HG03095 (cell line): ENCODE measurements around the gene RMDN3.
A peak's percentile ranks its signal among the peaks of the same experiment; 100 is the strongest.

ENCODE experiments used
- ATAC-seq: cut with Tn5 transposase; IDR thresholded peaks from one replicate; pipeline ENCODE4 v1.9.1; 2021; ENCODE audit warnings: moderate library complexity; ENCODE audit not compliant: unreplicated experiment

RMDN3 gene

GRCh38 chr15:40695469-40695890 lies 59.6 kb downstream of the RMDN3 start:
- ATAC-seq, result peak; percentile 35

- ATAC-seq, result peak; percentile 68
Observed at GRCh38 chr15:40694688-40695468, 60.2 kb downstream of the RMDN3 start, which contains the start of gene RAD51. TSS of gene RAD51 (plus strand) at chr15:40695174. CDS start at chr15:40698759, 3,585 bp downstream.

- peak; percentile 3 for ATAC-seq
Observed at GRCh38 chr15:40693904-40694687, 61.0 kb downstream of the RMDN3 start.

DNA sequence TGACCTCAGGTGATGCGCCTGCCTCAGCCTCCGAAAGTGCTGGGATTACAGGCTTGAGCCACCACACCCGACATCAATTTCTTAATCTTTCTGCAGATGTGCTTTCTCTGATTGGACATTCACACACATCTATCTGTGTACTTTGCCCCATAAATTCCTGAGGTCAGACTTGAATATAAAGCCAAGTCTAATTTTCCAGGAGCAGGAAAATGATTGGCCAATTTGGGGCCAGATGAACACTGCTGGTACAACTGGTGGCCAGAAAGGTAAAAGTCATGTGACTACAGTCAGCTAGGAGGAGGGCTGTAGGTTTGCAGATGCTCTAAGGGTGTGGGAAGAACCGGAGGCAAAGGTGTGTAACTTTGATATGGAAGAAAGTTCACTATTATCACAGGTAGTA lies 63.3 kb downstream of the RMDN3 start:
- no peak for ATAC-seq

DNA sequence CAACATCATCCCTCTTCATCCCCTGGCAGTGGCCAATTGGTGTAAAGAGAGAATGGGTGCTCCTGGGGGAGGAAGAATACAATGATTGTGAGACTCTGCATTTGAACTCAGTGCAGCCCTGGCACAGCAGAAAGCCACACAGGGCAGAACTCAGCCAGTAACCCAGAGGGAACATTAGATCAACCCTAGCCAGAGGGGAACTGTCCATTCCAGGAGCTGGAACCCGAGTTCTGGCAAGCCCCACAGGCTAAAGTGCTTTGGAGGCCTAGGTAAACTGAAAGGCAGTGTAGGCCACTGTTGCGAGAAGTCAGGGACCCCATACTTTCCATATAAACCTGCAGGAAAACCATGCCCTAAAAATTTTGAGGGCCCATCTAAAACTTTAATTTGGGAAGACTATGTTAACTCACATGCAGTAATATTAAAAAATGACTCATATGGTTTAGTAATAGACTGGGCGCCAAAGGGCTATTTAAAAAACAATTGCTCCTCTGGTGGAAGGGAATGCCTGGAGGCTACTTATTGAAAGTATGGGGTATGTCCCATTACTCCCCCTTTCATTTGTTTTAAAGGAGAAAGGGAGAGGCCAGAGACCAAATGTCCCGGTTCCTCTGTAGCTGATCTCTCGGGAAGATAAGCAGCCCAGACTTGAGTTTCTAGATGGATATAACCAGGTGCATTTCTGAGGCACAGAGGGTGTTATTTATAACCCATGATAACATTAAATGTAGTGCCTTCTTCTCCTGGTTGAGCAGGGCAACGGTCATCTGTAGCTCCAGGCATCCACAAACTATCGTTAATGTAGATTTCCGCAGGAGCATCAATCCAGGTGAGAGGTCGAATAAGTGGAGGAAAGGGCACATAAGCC lies 65.9 kb downstream of the RMDN3 start:
- no peak for ATAC-seq
